ENCODE measurements around the gene RNF145.

- no peak for TF ChIP-seq POLR2A (IDR thresholded peaks at IDR 0.05; ENCODE audit: low read length)
- TF ChIP-seq GATA1 (IDR thresholded peaks at IDR 0.05; ENCODE audit: low read depth, low read length): no peak
These were observed 27.7 kb downstream of the RNF145 start for GRCh38 chr5:159181651-159182050.
